ENCODE data around the gene FNIP2.

DNA sequence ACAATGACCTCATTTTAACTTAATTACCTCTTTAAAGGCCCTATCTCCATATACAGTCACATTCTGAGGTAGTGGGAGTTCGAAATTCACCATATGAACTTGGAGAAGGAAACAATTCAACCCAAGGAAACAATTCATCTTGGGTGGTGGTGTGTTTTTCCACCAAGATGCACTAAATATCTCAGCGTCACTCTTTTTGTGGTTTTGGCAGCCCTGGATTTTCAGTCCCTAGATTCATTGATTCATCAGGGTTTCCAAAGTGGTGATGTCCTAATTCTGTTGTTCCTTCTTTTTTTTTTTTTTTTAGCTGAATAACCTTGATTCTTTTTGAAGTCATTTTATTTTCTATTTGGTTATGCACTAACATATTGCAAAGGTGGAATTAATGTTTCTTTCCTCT lies 171.4 kb downstream of the FNIP2 start:
- TF ChIP-seq, protein P1, sequence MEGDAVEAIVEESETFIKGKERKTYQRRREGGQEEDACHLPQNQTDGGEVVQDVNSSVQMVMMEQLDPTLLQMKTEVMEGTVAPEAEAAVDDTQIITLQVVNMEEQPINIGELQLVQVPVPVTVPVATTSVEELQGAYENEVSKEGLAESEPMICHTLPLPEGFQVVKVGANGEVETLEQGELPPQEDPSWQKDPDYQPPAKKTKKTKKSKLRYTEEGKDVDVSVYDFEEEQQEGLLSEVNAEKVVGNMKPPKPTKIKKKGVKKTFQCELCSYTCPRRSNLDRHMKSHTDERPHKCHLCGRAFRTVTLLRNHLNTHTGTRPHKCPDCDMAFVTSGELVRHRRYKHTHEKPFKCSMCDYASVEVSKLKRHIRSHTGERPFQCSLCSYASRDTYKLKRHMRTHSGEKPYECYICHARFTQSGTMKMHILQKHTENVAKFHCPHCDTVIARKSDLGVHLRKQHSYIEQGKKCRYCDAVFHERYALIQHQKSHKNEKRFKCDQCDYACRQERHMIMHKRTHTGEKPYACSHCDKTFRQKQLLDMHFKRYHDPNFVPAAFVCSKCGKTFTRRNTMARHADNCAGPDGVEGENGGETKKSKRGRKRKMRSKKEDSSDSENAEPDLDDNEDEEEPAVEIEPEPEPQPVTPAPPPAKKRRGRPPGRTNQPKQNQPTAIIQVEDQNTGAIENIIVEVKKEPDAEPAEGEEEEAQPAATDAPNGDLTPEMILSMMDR (IDR thresholded peaks at IDR 0.05; ENCODE audit: low read depth, low read length, missing input control), result no peak
- no peak for TF ChIP-seq HNF4A (conservative IDR thresholded peaks at IDR 0.05)

Measured in liver (tissue), 3 donors.